Sigmoid colon (tissue), 4 donors: ENCODE measurements around the gene CADM2.

Experiments used
- CTCF ChIP-seq, 4 experiments: fragments of 450-650 bp in 3 of 4; fragments of 200-600 bp in 1 of 4; IDR thresholded peaks; one replicate each; pipeline ENCODE4 v1.5.1; 2016 to 2019; ENCODE audit warnings: antibody characterized with exemption in 4 of 4, mild to moderate bottlenecking in 3 of 4, moderate library complexity in 2 of 4
- POLR2AphosphoS5 ChIP-seq, 4 donors: sonication (generic); formaldehyde crosslinking; IDR thresholded peaks; one replicate each; pipeline ENCODE4 v1.6.1; 2017; ENCODE audit warnings: antibody characterized with exemption in 4 of 4

GRCh38 chr3:85667744-85668143, 709.0 kb downstream of the CADM2 start:
- TF ChIP-seq CTCF (IDR thresholded peaks at IDR 0.05), result no peak
- no peak for TF ChIP-seq POLR2AphosphoS5 (IDR thresholded peaks at IDR 0.05)
